GM18508 (cell line): ENCODE measurements around the gene ALK.
"Not testable (repeated sequence)": the region's sequence is repeated elsewhere in the genome, so short reads cannot be mapped to it uniquely, and the experiment has no call there.

Experiments
- ATAC-seq: cut with Tn5 transposase; IDR thresholded peaks from one replicate; pipeline ENCODE4 v1.9.1; 2021; ENCODE audit warnings: moderate number of reproducible peaks; ENCODE audit not compliant: insufficient read depth, unreplicated experiment

ALK gene

DNA sequence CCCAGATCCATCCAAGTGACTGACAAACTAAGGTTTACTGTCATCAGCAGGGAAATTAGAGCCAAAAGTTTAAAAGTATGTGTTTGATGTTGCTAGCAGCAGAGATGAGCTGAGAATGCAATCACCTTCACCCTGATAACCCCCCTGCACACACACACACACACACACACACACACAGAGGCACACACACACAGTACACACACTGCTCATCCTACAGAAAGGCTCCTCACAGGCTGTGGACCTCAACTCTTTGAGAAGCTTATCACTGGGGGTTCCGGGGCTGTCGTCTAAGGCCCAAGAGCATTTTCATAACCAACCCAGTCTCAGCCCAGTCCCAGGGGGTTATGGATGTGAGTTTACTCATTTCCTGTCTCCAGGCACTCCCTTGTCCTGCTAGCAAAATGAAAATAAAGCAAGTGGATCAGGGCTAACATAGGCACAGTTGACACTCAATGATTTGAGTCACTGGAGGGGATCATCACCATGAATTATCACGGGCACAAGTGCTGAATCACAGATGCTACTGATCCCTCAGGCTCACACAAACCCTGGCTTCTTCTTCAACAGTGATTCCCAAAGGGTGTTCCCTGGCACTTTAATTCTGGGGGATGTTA lies 76.6 kb downstream of the ALK start:
- ATAC-seq, result no peak

DNA sequence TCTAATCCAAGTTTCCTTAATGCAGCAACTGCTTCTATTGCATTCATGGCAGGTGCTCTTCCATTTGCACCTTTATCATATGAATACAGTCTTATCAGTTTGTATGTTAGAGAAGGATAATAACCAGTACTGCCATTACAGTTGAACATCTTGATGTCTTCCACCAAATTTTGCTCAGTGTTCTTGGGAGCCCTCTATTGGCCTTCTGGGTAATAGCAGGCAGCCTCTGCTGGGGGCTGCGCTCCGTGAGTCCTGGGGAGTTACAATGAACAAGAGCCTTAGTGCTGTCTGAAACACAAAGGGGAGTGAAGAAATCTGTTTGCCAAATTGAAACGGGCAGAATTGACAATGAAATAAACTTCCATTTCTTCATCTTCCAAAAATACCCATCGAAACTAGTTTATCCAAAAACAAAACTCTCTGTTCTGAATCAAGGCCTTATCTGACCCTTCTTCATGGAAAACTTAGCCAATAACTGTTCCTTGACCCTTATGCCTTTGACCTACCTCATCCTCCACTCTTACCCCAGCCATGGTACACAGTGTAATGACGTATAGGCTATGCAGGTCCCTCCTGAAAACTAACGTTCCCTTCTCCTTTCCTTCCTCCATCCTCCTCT lies 79.9 kb downstream of the ALK start:
- ATAC-seq, result no peak

- no peak for ATAC-seq
Observed at GRCh38 chr2:29839306-29839705, 82.1 kb downstream of the ALK start.

- ATAC-seq, result no peak
Observed at GRCh38 chr2:29837925-29838324, 83.5 kb downstream of the ALK start.

DNA sequence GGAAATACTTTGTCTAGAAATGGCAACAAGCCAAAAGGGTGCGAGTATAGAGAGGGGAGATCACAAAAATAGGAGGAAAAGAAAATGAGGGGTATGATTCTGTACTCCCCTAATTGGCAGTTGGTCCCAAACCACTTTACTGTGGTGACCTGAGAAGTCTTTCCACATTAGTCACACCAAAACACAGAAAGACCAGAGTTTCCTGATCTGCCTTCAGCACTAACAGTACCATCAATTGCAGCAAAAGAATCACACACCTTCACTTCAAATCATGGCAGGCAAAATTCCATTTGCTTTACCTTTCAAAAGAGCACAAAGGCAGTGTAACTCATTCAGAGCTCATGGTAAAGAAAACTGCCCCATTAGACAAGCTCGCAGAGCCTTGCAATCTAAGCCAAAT lies 86.8 kb downstream of the ALK start:
- ATAC-seq, result no peak

- no peak for ATAC-seq
Observed at GRCh38 chr2:29834036-29834540, 87.3 kb downstream of the ALK start.

DNA sequence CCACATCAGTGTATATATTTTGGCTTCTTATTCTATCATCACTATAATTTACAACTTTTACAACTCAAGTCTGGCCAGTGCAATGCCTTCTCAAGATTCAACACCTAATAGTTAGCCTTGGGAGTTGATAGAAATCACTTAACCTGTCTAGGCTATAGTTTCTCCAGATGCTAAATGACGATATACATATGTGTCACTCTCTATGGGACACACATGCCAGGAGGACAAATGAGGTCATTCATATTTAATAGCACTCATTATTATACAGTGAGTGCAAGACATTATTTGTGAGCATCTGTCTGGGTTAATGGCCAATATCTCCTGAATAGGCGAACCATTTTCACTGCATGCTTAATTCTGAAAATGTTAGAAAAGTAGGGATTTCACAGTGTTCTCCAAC lies 89.8 kb downstream of the ALK start:
- no peak for ATAC-seq

- no peak for ATAC-seq
Observed at GRCh38 chr2:29829841-29830240, 91.5 kb downstream of the ALK start.

- ATAC-seq, result not testable (repeated sequence)
Observed at GRCh38 chr2:29824145-29824544, 97.2 kb downstream of the ALK start.

DNA sequence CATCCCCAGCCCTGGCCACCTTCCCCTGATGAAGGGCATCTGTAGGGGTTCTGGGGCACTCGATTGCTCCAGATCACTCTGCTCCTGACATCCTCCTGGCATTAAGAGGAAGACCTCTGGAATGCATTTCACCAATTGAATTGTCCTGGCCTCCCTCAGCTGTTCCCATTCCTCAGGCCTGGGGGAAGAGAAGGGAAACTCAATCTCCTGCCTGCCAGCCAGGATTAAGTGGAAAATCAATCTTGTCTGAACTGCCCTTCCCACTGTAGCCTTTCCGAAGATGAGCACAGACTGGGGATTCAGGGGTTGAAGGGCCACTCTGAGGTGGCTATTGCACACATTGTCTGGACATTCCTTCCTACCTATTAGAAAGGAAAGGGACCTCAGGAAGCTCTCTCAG lies 99.8 kb downstream of the ALK start:
- no peak for ATAC-seq

- no peak for ATAC-seq
Observed at GRCh38 chr2:29819570-29819969, 101.8 kb downstream of the ALK start.

- ATAC-seq, result no peak
Observed at GRCh38 chr2:29817801-29818680, 103.3 kb downstream of the ALK start.

DNA sequence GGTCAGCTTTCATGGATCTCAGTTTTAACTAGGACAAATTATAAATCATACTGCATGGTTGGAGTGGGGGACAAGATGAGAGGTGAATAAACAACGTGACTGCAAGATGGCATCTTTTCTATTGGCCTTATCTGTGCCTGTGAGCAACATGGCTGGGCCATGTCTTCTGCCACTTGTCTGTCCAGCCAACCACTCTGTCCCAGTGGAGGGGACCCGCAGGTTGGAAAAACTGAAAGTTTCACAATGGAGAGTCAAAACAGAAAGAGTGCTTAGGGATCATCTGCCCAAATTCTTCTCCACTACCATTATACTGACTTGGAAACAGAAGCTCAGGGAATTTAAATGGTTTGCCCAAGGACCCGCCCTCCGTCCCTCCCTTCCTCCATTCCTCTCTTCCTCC lies 104.1 kb downstream of the ALK start:
- no peak for ATAC-seq

GRCh38 chr2:29816651-29817050 lies 104.7 kb downstream of the ALK start:
- ATAC-seq, result no peak

DNA sequence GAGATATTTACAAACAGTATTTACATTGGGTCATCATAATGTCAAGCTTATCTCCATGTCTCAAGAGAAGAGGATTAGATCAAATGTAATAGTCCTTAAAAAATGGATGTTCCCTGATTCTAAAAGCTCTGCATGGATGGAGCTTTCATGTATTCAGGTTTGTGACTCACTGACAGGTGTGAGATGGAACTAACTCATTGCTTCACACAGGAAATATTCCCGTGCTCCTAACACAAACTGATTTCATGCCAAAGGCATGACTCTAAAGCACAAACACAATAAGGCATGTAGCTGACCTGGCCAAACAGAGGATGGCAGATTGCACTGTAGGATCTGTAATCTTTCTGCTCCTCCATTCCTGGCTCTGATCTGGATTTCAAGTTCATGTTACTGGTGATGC lies 110.0 kb downstream of the ALK start:
- ATAC-seq, result no peak

DNA sequence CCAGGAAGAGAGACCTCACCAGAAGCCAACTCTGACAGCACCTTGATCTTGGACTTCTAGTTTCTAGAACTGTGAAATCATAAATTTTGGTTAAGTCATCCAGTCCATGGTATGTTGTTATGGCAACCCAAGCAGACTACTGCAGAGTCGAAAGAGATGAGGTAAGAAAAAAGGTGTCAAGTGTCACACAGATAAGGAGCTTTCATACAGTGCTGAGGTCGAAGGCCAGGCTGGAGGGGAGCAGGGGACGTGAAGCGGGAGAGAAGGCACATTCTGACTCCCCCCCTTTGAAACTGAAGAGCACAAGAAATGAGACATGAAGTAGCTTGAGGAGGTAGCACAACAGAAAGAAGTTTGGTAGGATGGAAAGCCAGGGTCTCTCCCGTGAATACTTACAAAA lies 110.4 kb downstream of the ALK start:
- no peak for ATAC-seq

DNA sequence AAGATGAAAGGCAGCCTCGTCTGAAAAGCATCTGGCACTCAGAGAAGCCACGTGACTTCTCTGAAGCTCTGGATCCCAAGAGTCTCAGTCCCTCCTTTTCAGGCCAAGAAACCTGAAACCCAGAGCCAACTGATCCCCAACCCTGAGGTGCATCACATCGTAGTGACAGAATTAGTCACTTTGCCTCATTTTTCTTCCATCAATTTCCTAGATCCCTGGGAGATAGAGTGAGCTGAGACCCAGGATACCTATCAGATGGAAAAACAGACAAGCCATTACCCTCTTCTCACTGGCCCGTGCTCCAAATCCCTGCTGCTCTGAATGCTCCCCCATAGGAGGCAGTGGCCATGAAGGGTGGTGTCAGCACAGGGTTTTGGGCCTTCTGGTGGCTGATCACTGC lies 113.1 kb downstream of the ALK start:
- no peak for ATAC-seq

DNA sequence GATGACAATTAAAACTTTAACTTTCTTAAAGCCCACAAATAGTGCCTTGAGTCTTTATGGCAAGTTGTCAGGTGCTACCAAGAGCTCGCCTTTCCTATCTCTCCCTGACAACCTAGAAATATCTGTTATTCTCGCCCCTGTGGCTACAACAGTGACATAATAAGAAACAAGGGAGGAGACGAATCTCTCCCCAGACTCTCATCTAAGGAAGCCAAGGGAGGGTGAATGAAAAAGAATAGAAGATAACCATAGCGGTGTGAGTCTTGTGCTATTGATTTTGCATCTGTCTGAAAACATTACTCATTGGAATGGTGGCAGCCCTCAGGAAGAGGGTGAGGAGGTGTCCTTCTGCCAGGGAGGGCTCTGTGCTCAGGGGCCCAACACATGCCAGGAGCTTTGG lies 114.3 kb downstream of the ALK start:
- no peak for ATAC-seq

GRCh38 chr2:29806461-29806860 lies 114.9 kb downstream of the ALK start:
- ATAC-seq, result no peak

- no peak for ATAC-seq
Observed at GRCh38 chr2:29804671-29805070, 116.7 kb downstream of the ALK start.

- no peak for ATAC-seq
Observed at GRCh38 chr2:29803537-29803936, 117.8 kb downstream of the ALK start.
